NCI-H128 (cell line): ENCODE results near the gene SUSD1.

Source experiments
- DNase-seq: peaks from one replicate; lab custom pipeline; 2025; ENCODE audit not compliant: unreplicated experiment; lab: John Stamatoyannopoulos, UW

The SUSD1 gene

DNA sequence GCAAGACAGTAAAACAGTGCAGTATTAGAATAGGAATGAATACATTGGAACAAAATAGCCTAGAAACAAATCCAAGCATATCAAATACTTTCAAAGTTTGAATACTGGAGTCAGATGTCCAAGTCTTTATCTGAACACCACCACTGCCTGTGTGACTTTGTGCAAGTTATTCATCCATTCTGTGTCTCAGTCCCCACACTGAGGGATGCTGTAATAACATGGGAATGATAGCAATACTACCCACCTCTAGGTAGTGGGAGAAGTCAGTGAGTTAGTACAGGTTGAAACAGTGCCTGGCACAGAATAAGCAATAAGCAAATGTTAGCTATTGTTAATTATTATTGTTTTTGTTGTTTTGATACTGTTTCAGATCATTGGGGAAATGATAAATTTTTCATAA, 130.9 kb downstream of the SUSD1 start:
- no peak for DNase-seq

- no peak for DNase-seq
These were observed 131.7 kb downstream of the SUSD1 start for GRCh38 chr9:112043423-112043822.

DNA sequence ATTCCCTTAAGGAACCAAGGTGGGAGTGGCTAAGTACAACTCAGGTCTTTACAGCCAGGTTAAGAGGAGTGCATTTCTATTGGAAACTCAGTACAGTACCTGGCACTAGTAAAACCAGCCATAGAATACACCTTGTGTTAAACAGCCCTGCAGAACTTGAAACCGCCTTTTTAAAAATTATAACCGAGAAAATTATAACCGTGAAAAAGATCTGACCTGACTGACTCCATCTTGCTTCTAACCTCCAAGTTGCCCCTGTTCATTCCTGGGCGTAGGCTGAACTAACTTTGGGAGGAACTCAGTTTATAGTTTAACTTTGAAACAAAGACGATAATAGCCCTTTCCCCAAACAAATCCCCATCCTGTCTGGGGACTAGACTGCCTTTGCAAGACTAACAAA, 132.3 kb downstream of the SUSD1 start:
- no peak for DNase-seq

DNA sequence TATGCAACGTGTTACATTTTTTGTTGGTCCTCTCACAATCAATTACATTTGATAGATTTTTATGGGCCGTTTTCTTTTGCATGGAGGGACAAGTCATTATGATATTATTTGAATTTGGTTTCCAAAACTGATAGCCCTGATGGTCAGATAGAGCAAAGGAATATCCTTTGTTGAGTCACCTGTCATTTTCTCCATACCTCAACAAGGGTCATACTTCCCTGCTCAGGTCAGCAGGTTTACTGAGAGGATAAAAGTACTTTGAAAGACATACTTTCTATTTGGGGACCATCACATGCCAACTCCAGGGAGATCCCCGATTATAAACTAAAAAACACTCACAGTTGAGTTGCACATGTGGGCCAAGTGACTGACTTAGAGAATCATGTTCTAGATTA, 132.9 kb downstream of the SUSD1 start:
- no peak for DNase-seq

DNA sequence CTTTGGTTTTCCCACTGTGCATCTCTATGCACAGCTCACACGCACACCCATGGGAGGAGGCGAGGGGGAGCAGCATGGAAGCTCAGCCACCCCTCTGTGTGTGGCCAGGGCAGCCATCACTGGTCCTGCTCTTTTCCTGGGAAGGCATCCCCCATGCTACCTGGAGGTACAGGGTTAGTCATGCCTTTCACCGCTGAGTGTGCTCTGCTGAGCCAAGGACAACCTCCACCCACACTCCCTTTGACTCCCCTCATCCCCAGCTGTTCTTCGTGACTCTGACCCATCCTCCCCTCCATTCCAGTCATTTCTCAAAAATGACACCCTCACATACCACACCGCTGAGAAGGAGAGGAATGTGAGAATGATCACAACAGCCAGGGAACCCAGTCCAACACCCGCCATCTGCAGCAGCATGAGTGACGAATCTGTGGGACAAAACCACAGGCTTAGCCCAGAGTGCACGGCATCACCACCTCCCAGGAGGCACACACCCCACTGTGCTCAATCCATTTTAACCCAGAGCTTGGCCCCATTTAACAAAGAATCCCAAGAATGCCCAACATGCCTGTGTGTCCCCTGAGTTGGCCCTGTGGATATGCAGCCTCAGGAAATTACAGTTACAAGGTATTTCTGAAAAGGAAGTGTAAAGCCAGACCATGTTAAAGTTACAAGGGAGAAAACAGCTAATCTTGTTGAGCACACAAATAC, 133.4 kb downstream of the SUSD1 start:
- no peak for DNase-seq

GRCh38 chr9:112041199-112041535, 133.9 kb downstream of the SUSD1 start:
- DNase-seq: no peak

GRCh38 chr9:112038017-112038408, 137.1 kb downstream of the SUSD1 start:
- DNase-seq: no peak

- DNase-seq: no peak
These were observed 137.6 kb downstream of the SUSD1 start for GRCh38 chr9:112037281-112038016.

GRCh38 chr9:112035166-112035826, 139.8 kb downstream of the SUSD1 start:
- DNase-seq: no peak

DNA sequence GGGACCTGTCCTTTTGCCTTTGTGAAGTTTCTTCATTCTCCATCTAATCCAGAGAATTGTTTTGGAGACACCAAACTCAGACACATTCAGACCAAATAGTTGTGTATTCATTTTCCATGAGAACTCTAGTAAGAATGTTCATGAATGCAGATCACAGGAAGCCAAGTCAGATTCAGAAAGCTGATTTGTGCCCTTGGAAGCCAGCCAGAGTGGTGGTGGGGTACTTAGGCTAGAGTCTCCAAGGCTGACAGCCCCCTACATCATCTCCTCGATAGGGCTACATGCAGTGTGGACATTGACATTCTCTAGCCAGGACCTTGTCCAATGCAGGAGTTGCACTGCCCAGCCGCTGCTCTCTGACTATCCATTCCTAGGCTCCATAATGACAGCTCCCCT, 140.9 kb downstream of the SUSD1 start:
- DNase-seq: no peak

DNA sequence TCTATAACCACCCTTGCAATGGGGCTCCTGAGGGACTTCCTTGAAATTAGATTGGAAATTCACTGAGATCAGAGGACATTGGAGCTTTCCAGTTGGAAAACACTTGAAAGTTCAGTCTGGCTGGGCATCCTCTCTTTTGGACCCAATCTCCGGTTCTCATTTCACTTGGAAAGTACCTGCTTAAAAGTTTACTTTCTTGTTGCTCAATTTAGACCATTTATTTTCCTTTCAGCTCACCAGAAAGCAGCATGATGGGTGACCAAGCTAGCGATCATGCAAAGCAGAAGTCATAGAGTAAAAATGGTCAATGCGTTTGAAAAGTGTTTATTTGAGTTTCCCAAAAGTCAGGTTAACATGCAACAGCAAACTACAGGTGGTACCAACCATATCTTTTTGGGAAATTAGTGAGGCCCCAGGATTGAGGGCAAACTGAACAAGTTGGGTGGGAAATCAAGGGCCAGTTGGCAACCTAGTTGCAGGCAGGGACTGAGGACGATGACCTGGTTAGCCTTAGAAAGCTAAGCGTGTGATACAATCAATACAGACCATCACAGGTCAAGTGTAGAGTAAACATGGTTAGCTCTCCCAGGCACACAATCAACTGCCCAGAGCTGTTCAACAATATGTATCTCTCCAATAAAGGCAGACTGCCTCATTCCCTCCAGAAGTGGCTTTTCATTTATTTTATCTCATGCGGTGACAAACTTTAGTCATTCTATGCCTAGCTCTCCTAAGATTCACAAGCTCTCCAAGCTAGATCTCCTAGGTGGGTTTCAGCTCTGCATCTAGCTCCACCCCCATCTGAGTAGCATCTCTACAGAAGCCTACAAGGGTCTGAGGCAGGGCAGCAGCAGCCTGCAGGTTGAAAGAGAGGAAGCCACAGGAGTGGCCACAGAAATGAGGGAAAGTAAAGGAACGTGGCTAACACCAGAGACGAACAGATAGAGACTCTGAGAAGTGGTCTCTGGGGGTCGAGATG, 141.6 kb downstream of the SUSD1 start:
- no peak for DNase-seq

GRCh38 chr9:112032743-112033142, 142.4 kb downstream of the SUSD1 start:
- no peak for DNase-seq

DNA sequence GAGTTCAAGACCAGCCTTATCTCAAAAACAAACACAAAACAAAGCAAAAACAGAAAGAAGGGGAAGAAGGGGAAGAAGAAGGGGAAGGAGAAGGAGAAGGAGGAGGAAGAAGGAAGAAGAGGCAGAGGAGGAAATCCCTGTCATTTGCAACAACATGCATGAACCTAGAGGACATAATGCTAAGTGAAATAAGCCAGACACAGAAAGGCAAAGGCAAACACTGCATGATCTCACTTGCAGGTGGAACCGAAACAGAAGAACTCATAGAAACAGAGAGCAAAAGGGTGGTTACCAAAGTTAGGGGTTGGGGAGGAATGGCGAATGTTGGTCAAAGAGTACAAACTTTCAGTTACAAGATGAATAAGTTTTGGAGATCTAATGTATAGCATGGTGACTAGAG, 143.1 kb downstream of the SUSD1 start:
- no peak for DNase-seq

GRCh38 chr9:112031400-112031799, 143.7 kb downstream of the SUSD1 start:
- DNase-seq: no peak

DNA sequence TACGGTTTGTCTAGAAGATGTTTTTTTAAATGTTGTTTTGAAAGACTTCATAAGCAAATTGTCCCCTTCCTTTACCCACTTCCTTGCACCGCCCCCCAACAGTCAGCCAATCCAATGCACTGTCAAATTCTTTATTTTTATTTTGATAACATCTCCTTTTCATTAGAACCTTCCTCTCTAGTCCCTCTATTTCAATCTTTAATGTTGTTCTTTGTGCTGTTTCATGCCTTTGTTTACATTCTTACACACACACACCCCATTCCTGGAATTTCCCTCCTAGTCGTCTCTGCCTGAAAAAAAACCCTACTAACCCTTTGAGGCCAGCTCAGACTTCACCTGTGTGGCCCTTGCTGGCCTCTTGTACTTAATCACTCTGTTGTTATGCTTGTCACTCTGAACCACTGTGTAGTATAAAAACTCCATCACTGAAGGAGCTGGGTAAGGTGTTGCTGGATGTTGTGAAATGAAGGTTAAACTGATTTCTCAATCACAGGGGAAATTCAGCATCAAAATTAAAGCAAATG, 145.1 kb downstream of the SUSD1 start:
- no peak for DNase-seq

DNA sequence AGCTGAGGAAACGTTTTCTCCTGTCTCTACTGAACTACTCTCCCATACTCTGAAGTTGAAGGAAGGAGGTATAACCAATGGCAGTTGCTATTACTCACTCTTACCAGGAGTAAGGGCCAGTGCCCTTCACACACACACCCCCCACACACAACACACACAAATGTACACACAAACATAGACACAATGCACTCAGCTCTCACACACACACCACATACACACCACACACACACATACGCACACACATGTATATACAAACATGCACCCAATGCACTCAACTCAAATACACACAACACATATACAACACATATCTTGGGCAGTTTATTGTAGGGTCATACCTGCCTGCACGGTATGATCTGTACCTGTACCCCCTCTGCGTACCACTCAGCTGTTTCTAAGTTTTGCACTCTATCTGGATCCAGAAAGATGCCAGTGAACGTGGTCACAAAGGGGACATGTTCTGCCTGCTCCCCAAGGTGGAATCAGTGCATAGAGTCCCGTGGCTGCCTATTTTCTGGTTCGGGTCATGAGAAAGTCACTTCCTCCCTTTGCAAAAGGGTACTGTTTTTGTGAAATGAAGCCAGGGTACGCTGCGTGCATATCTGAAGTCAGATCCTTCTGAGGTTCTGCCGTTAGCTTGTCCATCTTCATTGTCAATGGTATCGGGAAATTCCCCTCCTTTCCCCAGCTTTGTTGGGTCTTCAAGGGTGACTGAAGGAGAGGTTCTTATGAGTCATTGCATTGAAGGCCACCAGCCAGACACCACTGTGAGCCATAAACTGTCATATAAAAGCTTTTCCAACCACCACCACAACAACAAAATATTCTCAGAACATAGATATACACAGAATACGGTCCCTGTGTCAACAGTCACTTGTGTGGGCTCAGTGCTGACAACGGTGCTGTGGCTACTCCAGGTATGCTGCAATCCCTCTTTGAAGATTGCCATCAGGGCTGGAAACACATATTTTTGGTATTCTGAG, 146.6 kb downstream of the SUSD1 start:
- DNase-seq: no peak

- DNase-seq: no peak
These were observed 149.2 kb downstream of the SUSD1 start for GRCh38 chr9:112025850-112026249.

DNA sequence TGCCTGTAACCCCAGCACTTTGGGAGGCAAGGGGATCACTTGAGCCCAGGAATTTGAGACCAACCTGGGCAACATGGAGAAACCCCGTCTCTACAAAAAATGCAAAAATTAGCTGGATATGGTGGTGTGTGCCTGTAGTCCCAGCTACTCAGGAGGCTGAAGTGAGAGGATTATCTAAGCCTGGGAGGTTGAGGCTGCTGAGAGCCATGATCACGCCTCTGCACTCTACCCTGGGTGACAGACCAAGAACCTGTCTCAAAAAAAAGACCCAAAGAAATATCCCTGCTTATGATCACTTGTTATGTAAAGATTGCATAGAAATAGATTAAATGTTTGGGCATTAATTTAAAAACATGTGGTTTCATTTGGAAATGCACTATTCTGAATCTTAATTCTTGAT, 153.4 kb downstream of the SUSD1 start:
- no peak for DNase-seq

GRCh38 chr9:112020680-112021596, 154.2 kb downstream of the SUSD1 start:
- no peak for DNase-seq
